Measurements from ENCODE around the gene EXD3.
"Not testable (repeated sequence)": the region's sequence is repeated elsewhere in the genome, so short reads cannot be mapped to it uniquely, and the experiment has no call there.

The EXD3 gene

DNA sequence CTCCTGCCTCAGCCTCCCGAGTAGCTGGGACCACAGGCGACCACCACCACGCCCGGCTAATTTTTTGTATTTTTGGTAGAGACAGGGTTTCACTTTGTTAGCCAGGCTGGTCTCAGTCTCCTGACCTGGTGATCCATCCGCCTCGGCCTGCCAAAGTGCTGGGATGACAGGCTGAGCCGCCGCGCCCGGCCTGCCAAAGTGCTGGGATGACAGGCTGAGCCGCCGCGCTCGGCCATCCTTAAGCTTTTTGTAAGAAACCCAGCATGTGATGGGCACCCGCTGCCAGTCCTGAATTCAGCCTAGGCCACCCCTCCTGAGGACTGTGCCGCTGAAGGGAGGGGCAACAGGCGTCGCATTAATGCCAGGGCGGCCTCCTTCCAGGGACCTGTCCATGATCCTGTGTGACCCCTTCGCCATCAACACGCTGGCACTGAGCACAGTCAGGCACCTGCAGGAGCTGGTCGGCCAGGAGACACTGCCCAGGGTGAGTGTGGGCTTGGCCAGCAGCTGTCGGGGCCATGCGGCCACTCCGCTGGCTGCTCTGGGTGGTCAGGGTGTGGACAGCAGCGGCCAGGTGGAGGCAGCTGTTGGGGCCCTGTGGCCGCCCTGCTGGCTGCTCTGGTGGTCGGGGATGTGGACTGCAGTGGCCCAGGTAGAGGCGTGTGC, 157.3 kb downstream of the EXD3 start:
- no peak for DNase-seq

- DNase-seq: no peak
Observed at GRCh38 chr9:137264067-137264466, 158.9 kb downstream of the EXD3 start.

- no peak for DNase-seq
Observed at GRCh38 chr9:137263506-137263905, 159.5 kb downstream of the EXD3 start.

DNA sequence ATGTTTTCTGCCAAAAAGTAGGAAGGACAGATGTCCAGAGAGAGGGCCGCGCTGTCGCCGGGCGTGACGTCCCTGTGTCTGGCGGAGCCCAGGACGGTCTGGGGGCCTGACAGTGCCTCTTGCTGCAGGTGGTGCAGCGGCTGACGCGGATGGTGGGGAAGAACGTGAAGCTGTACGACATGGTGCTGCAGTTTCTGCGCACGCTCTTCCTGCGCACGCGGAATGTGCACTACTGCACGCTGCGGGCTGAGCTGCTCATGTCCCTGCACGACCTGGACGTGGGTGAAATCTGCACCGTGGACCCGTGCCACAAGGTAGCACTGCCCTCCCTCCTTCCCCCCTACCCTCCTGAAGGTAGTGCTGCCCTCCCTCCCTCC, 160.1 kb downstream of the EXD3 start:
- DNase-seq: no peak

DNA sequence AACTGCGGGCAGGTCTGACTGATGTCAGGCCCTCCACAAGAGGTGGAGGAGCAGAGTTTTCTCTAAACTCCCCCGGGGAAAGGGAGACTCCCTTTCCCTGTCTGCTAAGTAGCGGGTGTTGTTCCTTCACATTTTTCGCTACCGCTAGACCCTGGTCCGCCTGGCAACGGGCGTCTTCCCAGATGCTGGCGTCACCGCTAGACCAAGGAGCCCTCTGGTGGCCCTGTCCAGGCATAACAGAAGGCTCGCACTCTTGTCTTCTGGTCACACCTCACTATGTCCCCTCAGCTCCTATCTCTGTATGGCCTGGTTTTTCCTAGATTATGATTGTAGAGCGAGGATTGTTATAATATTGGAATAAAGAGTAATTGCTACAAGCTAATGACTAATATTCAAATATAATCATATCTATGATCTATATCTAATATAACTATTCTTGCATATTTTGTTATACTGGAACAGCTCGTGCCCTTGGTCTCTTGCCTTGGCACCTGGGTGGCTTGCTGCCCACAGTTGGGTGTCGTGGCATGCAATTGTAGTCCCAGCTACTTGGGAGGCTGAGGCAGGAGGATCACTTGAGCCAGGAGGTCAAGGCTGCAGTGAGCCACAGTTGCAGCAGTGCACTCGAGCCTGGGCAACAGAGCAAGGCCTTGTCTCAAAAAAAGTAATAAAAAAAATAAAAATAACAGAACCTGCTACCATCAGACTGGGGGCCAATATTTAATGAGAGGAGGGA, 160.6 kb downstream of the EXD3 start:
- not testable (repeated sequence) for DNase-seq

Data from stimulated activated CD4-positive, alpha-beta T cell treated with anti-CD3 and anti-CD28 coated beads, Interleukin-4, amount 100 ng/mL, for 4 hours (primary cell).